ENCODE results near the gene SH3PXD2B. TPM values are rescaled to one million over a fixed set of nuclear protein-coding genes. Genes with fewer than 3 reads are reported as not detected.

Gene SH3PXD2B
- total RNA-seq, 1 experiment from 2014 or later: 27.5 TPM

DNA sequence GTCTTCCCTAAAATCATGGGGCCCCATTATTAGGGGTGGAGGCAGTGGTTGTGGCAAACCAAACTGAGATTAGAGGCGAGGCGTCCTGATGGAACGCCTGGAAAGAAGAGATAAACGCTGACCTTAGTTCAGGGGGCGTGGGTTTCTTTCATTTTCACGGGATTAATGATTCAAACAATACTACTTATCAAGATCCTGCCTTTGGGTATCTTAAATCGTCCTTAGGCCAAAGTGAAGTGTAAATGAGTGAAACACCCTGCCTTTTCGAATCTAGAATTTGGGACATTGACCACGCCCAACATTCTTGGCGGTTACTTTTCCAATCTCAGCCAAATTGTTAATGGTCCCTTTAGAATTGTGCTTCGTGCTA, 169.7 kb downstream of the SH3PXD2B start:
- Histone ChIP-seq H4K20me1 (ENCODE audit: insufficient read depth) (no peaks in the 10 kb centered on the region), H2AFZ (ENCODE audit: low read depth, low read length, poor library complexity, severe bottlenecking) (peak overlapping the region; percentile 35), H3K27ac (ENCODE audit: low read depth, low read length) (peak overlapping the region; percentile 43; the same call in 1 of the 2 replicates), H3K9me2 (ENCODE audit: insufficient read depth) (no peaks in the 10 kb centered on the region), H3K79me2 (ENCODE audit: insufficient read depth, low read length) (peaks cover 36% of the 10 kb centered on the region), H3K9ac (ENCODE audit: low read length) (peak overlapping the region; percentile 62), H3K4me3 (replicated peaks in 1 of 2; ENCODE audit: low read depth in 1 of 2, low read length in 2 of 2) (peak overlapping the region; percentile 53 to 90), H3K27me3 (ENCODE audit: insufficient read depth, low read length) (no peaks in the 10 kb centered on the region), H3K36me3 (ENCODE audit: control insufficient read depth in 1 of 2, insufficient read depth in 2 of 2, low read length in 2 of 2) (no peaks in the 10 kb centered on the region), H3K9me3 (ENCODE audit: control insufficient read depth in 1 of 2, insufficient read depth in 1 of 2, low read depth in 1 of 2, low read length in 2 of 2) (no peaks in the 10 kb centered on the region), H3K4me1 (ENCODE audit: control insufficient read depth in 1 of 2, insufficient read depth in 2 of 2, low read length in 2 of 2) (peaks cover 11 to 20% of the 10 kb centered on the region in 2 experiments; a peak in 3 of 4 replicates), H3K4me2 (ENCODE audit: low read length) (peak overlapping the region; percentile 94)
- ChIA-PET CTCF (interaction anchor here (1.1 kb wide), 1 partner anchor 9 kb away, joined by 8 read pairs; no protein-coding TSS in a partner anchor), POLR2A (interaction anchor here (1.6 kb wide), 1 partner anchor 19 kb away, joined by 5 read pairs; no protein-coding TSS in a partner anchor), RAD21 (ENCODE audit: low non-redundant PET in 1 of 2, low total read pairs in 2 of 2, uncharacterized antibody in 2 of 2, unreplicated experiment in 2 of 2) (no interaction called here)
- ATAC-seq (no peak), DNase-seq (ENCODE audit: low read depth, low spot score) (no peak)
- intact Hi-C loops (cut with micrococcal nuclease): no loop called here
- no TSS peak for BruUV-seq (replicated peaks)
- TF ChIP-seq POLR2AphosphoS5 (IDR thresholded peaks at IDR 0.05; ENCODE audit: low read depth, low read length) (no peak), TCF7L2 (IDR thresholded peaks at IDR 0.05; ENCODE audit: borderline replicate concordance, extremely low read depth, insufficient read depth, insufficient read length) (no peak), SP1 (IDR thresholded peaks at IDR 0.05; ENCODE audit: low read depth) (no peak), POLR2A (IDR thresholded peaks at IDR 0.05; ENCODE audit: borderline replicate concordance, extremely low read depth, insufficient read depth, insufficient read length) (no peak)

DNA sequence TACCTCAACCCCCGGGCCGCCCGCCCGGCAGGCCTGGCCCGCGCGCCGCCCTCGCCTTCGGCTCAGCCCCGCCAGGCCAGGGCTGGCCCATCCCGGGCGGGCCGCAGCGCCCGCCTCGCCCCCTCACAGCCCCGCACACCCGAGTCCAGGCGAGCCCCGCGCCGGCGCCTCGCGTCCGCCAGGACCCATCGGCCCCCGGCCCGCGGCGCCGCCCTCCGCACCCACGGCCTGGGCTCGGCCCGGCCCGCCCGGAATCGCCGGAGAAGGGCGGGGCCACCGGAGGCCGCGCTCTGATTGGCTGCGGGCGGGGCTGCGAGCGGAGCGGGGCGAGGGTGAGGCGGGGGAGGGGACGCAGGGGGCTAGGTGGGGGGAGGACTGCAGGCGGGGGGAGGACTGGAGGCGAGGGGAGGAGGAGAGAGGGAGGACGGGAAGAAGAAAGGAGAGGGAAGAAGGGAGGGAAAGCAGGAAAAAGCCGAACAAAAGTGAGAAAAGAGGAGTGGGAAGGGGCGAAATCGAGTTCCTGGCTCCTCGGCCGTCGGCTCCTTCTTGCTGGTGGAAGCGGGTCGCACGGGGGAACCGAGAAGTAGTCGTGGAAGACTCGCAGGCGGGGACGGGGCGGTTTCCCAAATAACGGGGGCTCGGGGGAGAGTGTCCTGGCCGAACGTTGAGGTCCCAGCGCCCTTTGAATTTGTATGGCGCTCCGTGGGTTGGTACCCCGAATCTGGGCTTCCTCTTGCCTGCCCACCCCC, 170.3 kb downstream of the SH3PXD2B start:
- H4K20me1 ChIP-seq (ENCODE audit: insufficient read depth): no peaks in the 10 kb centered on the region
- ATAC-seq (peak; percentile 86), DNase-seq (ENCODE audit: low read depth, low spot score) (no peak)
- RAD21 ChIA-PET (ENCODE audit: low non-redundant PET in 1 of 2, low total read pairs in 2 of 2, uncharacterized antibody in 2 of 2, unreplicated experiment in 2 of 2): no interaction called here
- no peaks in the 10 kb centered on the region for H3K9me2 ChIP-seq (ENCODE audit: insufficient read depth)
- TF ChIP-seq EZH2 (IDR thresholded peaks at IDR 0.05) (no peak), SIN3A (IDR thresholded peaks at IDR 0.05; ENCODE audit: low read depth) (no peak), JUND (IDR thresholded peaks at IDR 0.05) (no peak), CEBPB (IDR thresholded peaks at IDR 0.05; ENCODE audit: low read depth) (no peak), ELF1 (IDR thresholded peaks at IDR 0.05; ENCODE audit: borderline replicate concordance, low read depth) (no peak), RAD21 (IDR thresholded peaks at IDR 0.05; ENCODE audit: low read depth) (no peak), POLR2AphosphoS5 (IDR thresholded peaks at IDR 0.05; ENCODE audit: low read depth, low read length) (0 out of 2 replicates have a peak, but pooled peaks have one; percentile 7), POLR2A (IDR thresholded peaks at IDR 0.05; ENCODE audit: borderline replicate concordance, extremely low read depth, insufficient read depth, insufficient read length) (peak; percentile 72), ZFX (IDR thresholded peaks at IDR 0.05) (peak; percentile 73), SP1 (IDR thresholded peaks at IDR 0.05; ENCODE audit: low read depth) (peak; percentile 44; the same call in 1 of the 2 replicates), CBX3 (IDR thresholded peaks at IDR 0.05; ENCODE audit: low read depth) (no peak)
- TF ChIP-seq, protein P1, sequence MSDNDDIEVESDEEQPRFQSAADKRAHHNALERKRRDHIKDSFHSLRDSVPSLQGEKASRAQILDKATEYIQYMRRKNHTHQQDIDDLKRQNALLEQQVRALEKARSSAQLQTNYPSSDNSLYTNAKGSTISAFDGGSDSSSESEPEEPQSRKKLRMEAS (IDR thresholded peaks at IDR 0.05): no peak; the same call in 1 of the 2 replicates
- TF ChIP-seq, protein P2, sequence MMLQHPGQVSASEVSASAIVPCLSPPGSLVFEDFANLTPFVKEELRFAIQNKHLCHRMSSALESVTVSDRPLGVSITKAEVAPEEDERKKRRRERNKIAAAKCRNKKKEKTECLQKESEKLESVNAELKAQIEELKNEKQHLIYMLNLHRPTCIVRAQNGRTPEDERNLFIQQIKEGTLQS (IDR thresholded peaks at IDR 0.05): no peak
- TF ChIP-seq, protein P3, sequence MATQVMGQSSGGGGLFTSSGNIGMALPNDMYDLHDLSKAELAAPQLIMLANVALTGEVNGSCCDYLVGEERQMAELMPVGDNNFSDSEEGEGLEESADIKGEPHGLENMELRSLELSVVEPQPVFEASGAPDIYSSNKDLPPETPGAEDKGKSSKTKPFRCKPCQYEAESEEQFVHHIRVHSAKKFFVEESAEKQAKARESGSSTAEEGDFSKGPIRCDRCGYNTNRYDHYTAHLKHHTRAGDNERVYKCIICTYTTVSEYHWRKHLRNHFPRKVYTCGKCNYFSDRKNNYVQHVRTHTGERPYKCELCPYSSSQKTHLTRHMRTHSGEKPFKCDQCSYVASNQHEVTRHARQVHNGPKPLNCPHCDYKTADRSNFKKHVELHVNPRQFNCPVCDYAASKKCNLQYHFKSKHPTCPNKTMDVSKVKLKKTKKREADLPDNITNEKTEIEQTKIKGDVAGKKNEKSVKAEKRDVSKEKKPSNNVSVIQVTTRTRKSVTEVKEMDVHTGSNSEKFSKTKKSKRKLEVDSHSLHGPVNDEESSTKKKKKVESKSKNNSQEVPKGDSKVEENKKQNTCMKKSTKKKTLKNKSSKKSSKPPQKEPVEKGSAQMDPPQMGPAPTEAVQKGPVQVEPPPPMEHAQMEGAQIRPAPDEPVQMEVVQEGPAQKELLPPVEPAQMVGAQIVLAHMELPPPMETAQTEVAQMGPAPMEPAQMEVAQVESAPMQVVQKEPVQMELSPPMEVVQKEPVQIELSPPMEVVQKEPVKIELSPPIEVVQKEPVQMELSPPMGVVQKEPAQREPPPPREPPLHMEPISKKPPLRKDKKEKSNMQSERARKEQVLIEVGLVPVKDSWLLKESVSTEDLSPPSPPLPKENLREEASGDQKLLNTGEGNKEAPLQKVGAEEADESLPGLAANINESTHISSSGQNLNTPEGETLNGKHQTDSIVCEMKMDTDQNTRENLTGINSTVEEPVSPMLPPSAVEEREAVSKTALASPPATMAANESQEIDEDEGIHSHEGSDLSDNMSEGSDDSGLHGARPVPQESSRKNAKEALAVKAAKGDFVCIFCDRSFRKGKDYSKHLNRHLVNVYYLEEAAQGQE (IDR thresholded peaks at IDR 0.05; ENCODE audit: low read depth): no peak
- H3K27me3 ChIP-seq (ENCODE audit: insufficient read depth, low read length): no peaks in the 10 kb centered on the region
- CTCF ChIA-PET: interaction anchor here (1.6 kb wide), 1 partner anchor 96 kb away, joined by 4 read pairs; the partner anchor contains the start of gene STK10
- peaks cover 42% of the 10 kb centered on the region for H3K79me2 ChIP-seq (ENCODE audit: insufficient read depth, low read length)
- POLR2A ChIA-PET: interaction anchor here (1.6 kb wide), 1 partner anchor 10 kb away, joined by 3 read pairs; no protein-coding TSS in a partner anchor
- H3K27ac ChIP-seq (ENCODE audit: low read depth, low read length): peak overlapping the region; percentile 81
- BruUV-seq (replicated peaks): TSS peak; percentile 73
- H3K4me1 ChIP-seq (ENCODE audit: control insufficient read depth in 1 of 2, insufficient read depth in 2 of 2, low read length in 2 of 2): peaks cover 11 to 20% of the 10 kb centered on the region in 2 experiments; a peak in 3 of 4 replicates
- H3K4me3 ChIP-seq (replicated peaks in 1 of 2; ENCODE audit: low read depth in 1 of 2, low read length in 2 of 2): peak overlapping the region; percentile 74 to 90
- H3K9ac ChIP-seq (ENCODE audit: low read length): peak overlapping the region; percentile 85
- peak overlapping the region; percentile 94 for H3K4me2 ChIP-seq (ENCODE audit: low read length)
- H3K36me3 ChIP-seq (ENCODE audit: control insufficient read depth in 1 of 2, insufficient read depth in 2 of 2, low read length in 2 of 2): no peaks in the 10 kb centered on the region
- H3K9me3 ChIP-seq (ENCODE audit: control insufficient read depth in 1 of 2, insufficient read depth in 1 of 2, low read depth in 1 of 2, low read length in 2 of 2): no peaks in the 10 kb centered on the region
- intact Hi-C loops (cut with micrococcal nuclease): loop anchor here (1.0 to 2.0 kb wide), 2 partner anchors 95 to 372 kb away; partner anchors contain the start of gene STK10
- H2AFZ ChIP-seq (ENCODE audit: low read depth, low read length, poor library complexity, severe bottlenecking): peak overlapping the region; percentile 35

All from HCT116 (cell line).